H1 (cell line): ENCODE measurements around the gene GSG1L. TPM values are rescaled to one million over a fixed set of nuclear protein-coding genes. Genes with fewer than 3 reads are reported as not detected.

Source experiments
- CHD2 ChIP-seq: IDR thresholded peaks from 2 replicates; pipeline ENCODE4 v1.6.1; 2012; ENCODE audit warnings: low read length, improper control_type of control experiment
- CTCF ChIP-seq, 3 experiments: IDR thresholded peaks; 1 replicate in 2 of 3; 2 replicates in 1 of 3; pipeline versions ENCODE4 v1.5.1 to v1.6.1; 2011; ENCODE audit warnings: low read length in 3 of 3, mild to moderate bottlenecking in 3 of 3, inconsistent platforms in 2 of 3, low read depth in 1 of 3, moderate library complexity in 1 of 3; ENCODE audit not compliant: insufficient read depth in 1 of 3; ENCODE audit errors: control extremely low read depth in 1 of 3
- FOSL1 ChIP-seq: IDR thresholded peaks from 2 replicates; pipeline ENCODE4 v1.6.1; 2011; ENCODE audit warnings: mild to moderate bottlenecking, low read depth, low read length, moderate library complexity; ENCODE audit not compliant: insufficient read depth
- HDAC2 ChIP-seq, 2 experiments: fragments of 300-600 bp in 1 of 2; sonication (generic) in 1 of 2; IDR thresholded peaks; 2 replicates each; pipeline ENCODE4 v1.6.1; 2011 to 2012; ENCODE audit warnings: low read depth in 2 of 2, low read length in 2 of 2, mild to moderate bottlenecking in 2 of 2, moderate library complexity in 2 of 2, borderline replicate concordance in 1 of 2, inconsistent platforms in 1 of 2
- MAFK ChIP-seq: IDR thresholded peaks from 2 replicates; pipeline ENCODE4 v1.6.1; 2012; ENCODE audit warnings: low read depth, mild to moderate bottlenecking, improper control_type of control experiment, low read length
- POLR2A ChIP-seq, 2 experiments: IDR thresholded peaks; 1 replicate in 1 of 2; 2 replicates in 1 of 2; pipeline ENCODE4 v1.6.1; 2011; ENCODE audit warnings: low read depth in 2 of 2, low read length in 2 of 2, mild to moderate bottlenecking in 2 of 2; ENCODE audit errors: control extremely low read depth in 1 of 2
- RFX5 ChIP-seq: IDR thresholded peaks from 2 replicates; pipeline ENCODE4 v1.6.1; 2011; ENCODE audit warnings: low read depth, low read length, improper control_type of control experiment, borderline replicate concordance
- SRF ChIP-seq: IDR thresholded peaks from 2 replicates; pipeline ENCODE4 v1.6.1; 2011; ENCODE audit warnings: mild to moderate bottlenecking, low read depth, low read length, moderate library complexity
- polyA plus RNA-seq, 7 experiments: library from polyadenylated mRNA; depleted of rRNA in 3 of 7; stranded (reverse) in 5 of 7; unstranded in 2 of 7; fragments of >200 nt in 5 of 7; fragments of 200-250 nt in 2 of 7; gene quantifications; 1 replicate in 5 of 7; 2 replicates in 1 of 7; 4 replicates in 1 of 7; pipeline versions ENCODE4 v1.2.1 to v1.2.3, GENCODE V29; 2011 to 2013; ENCODE audit warnings: missing spikeins in 2 of 7, mixed read lengths in 2 of 7
- total RNA-seq: library from RNA; stranded (reverse); fragmentation: NEBNext Ultra II Directional; extraction: Animal tissue kit (Norgen Biotek cat#: 25700); gene quantifications from 2 replicates; pipeline ENCODE4 v1.2.1, GENCODE V29; 2021

GSG1L gene
- total and polyA plus RNA-seq, 2 of the 8 experiments (the other 6 are each of a cell fraction or from before 2014, with no cell fraction given), result 0.71 to 1.1 TPM

DNA sequence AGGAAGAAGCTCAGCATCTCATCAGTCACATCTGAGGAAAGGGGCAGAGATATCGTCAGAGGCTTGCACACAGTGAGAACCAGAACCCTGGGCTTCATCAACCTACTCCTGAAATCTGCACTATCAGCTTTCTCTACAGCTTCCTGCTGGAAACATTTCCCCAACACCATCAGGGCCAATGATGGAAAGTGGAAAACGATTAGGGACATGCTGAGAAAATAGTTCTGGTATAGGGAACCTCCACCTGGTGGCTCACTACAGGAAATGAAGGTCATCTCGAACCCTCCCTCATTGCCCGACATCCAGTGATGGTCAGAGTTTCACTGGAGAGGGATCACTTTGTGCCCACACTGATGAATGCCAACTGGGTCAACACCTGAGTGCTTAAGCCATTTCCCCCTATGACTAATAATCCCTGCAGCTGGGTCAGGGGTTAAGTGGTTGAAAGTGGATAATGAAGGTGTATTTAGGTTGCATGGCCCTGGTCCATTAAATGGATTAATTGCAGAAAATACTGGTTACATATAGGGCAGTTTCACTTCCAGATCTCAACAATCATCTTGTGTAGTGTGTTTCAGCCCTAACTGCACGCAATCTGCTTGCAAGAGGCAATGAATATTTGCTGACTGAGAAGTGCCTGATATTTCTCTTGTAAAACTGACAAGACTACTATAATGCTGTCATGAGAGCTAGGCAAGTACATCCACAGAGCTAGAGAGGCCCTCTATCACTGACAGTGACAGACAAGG lies 43.1 kb upstream of the GSG1L start (continued):
- no peak for TF ChIP-seq HDAC2 (IDR thresholded peaks at IDR 0.05; ENCODE audit: borderline replicate concordance in 1 of 2, low read depth in 2 of 2, low read length in 2 of 2)
- no peak for TF ChIP-seq CHD2
- TF ChIP-seq FOSL1, result no peak
- TF ChIP-seq CTCF (IDR thresholded peaks at IDR 0.05; ENCODE audit: control extremely low read depth in 1 of 3, insufficient read depth in 1 of 3, low read depth in 1 of 3, low read length in 3 of 3), result no peak
- no peak for TF ChIP-seq MAFK
- TF ChIP-seq SRF, result no peak
- TF ChIP-seq RFX5, result no peak
- no peak for TF ChIP-seq POLR2A (IDR thresholded peaks at IDR 0.05; ENCODE audit: control extremely low read depth in 1 of 2, low read depth in 2 of 2, low read length in 2 of 2)
